ENCODE results near the gene ST6GALNAC1. TPM values are rescaled to one million over a fixed set of nuclear protein-coding genes. Genes with fewer than 3 reads are reported as not detected.

The ST6GALNAC1 gene
- total and polyA plus RNA-seq, 12 donors: 1.9 to 7.3 (median 3.5) TPM

DNA sequence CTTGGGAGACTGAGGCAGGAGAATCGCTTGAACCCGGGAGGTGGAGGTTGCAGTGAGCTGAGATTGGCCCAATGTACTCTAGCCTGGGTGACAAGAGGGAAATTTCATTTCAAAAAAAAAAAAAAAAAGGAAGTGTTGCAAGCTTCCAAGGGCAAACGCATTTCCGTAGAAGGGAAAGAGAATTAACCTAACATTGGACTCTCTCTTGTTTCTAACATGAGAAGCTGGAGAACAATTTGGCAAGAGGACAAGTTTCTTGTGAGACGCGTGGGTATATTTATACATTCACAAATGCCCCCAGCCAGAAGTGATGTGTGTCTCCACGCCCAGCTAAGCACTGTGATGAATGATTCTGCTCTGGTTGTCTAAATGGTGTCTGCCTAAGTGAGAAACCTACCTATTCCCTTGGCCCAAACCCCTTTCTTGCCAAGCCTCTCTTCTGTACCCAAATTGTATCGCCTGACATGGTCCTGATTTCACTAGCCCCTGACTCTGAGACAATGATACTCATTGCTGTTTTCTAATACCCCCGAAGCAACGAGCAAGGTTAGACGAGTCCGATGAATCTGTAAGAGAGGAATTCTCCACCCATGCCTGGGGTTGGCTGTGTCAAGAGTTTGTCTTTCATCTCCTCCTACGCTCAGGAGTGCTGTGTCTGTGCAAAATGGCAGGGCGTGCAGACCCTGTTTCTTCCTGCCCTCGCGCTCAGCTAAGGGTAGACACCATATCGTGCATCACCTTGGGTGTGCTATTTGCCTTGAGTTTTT is 43.7 kb downstream of the ST6GALNAC1 start:
- DNase-seq: no peak
- Histone ChIP-seq H3K27me3 (no peaks in the 10 kb centered on the region), H3K4me1 (peaks cover 0 to 43% (median 18%) of the 10 kb centered on the region in 9 donors), H3K36me3 (no peaks in the 10 kb centered on the region), H3K9me3 (no peaks in the 10 kb centered on the region), H3K27ac (peak overlapping the region in 2 of 10 donors; percentile 1 to 55), H3K4me3 (no peak overlapping the region)
- WGBS, 2 donors: 69 to 70% methylated on average over 17 of the region's 17 CpGs
- TF ChIP-seq, protein P1, sequence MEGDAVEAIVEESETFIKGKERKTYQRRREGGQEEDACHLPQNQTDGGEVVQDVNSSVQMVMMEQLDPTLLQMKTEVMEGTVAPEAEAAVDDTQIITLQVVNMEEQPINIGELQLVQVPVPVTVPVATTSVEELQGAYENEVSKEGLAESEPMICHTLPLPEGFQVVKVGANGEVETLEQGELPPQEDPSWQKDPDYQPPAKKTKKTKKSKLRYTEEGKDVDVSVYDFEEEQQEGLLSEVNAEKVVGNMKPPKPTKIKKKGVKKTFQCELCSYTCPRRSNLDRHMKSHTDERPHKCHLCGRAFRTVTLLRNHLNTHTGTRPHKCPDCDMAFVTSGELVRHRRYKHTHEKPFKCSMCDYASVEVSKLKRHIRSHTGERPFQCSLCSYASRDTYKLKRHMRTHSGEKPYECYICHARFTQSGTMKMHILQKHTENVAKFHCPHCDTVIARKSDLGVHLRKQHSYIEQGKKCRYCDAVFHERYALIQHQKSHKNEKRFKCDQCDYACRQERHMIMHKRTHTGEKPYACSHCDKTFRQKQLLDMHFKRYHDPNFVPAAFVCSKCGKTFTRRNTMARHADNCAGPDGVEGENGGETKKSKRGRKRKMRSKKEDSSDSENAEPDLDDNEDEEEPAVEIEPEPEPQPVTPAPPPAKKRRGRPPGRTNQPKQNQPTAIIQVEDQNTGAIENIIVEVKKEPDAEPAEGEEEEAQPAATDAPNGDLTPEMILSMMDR (IDR thresholded peaks at IDR 0.05): no peak
- intact Hi-C loops (cut with DNase I): no loop called here
- peak in 5 of 8 donors; percentile 17 to 67 (median 37) for ATAC-seq

DNA sequence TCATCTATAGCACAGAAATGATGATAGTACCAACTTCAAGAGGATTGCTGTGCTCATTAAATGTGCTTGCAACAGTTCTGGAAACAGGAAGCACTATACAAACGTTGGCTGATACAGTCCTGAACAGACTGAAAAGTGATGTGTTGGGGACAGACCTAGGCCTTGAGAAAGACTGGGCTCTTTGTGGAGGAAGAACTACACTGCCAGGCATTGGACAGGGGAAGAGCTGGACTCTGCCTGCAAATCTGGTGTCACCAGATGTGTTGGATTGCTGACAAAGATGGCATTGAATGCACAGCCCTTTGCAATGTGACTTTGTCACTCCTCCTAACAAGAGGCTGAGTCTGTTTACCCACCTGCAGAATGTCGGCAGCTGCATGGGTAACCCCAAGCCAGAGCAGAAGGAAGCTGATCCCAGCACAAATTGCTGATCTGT is 45.5 kb downstream of the ST6GALNAC1 start:
- intact Hi-C loops (cut with DNase I): no loop called here
- ATAC-seq: peak in 3 of 8 donors; percentile 52 to 63 (median 52)

DNA sequence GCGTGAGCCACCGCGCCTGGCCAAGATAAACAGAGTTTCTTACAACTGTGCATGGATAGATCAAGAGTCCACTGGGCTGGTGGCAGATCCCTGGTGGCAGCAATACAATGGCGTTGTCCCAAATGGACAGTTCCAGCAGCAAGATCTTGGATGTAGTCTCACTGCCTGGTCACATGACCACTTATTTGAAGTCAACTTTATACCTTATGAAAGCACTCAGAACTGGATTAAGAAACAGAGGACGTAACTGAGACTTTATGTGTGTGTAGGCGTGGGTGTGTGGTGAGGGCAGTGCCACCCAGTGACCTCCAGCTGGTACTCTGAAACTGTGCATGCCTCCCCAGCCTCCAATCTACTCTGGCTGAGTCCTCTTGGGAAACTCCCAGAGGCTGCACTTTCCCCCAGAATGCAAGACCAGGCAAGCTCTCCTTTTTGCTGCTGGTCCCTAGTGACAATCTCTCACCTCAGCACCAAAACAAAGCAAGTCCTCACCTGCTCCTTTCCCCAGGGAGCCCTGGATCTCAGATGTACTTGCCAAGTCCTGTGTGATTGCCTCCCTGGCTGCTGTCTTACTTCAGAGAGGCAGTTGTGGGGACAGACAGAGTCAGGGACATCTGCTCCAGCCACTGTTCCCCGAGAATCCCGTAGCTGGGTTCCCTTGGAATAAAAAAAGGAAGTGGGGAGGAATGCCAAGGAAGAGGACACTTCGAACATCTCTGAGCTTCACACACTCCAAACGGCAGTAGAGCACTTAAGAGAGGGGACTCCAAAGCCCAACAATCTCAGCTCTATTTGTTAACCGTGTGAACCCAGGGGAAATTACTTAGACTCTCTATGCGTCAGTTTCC is 46.2 kb downstream of the ST6GALNAC1 start:
- intact Hi-C loops (cut with DNase I): no loop called here
- Histone ChIP-seq H3K36me3 (no peaks in the 10 kb centered on the region), H3K27ac (peak overlapping the region in 1 of 10 donors; percentile 29), H3K27me3 (no peaks in the 10 kb centered on the region), H3K9me3 (no peaks in the 10 kb centered on the region), H3K4me1 (peaks cover 0 to 43% (median 18%) of the 10 kb centered on the region in 9 donors), H3K4me3 (no peak overlapping the region)
- 66 to 74% methylated on average over 12 of the region's 12 CpGs for WGBS, 2 donors
- DNase-seq (no peak), ATAC-seq (peak in 2 of 8 donors; percentile 27 to 67)
- TF ChIP-seq, protein P1 (IDR thresholded peaks at IDR 0.05): no peak

More for the DNA sequence above, 45.5 kb downstream of the ST6GALNAC1 start:
- H3K27me3 ChIP-seq: no peaks in the 10 kb centered on the region
- no peaks in the 10 kb centered on the region for H3K9me3 ChIP-seq
- WGBS, 2 donors: 53 to 59% methylated on average over 2 of the region's 2 CpGs
- DNase-seq: no peak
- no peaks in the 10 kb centered on the region for H3K36me3 ChIP-seq
- H3K4me3 ChIP-seq: no peak overlapping the region
- peaks cover 0 to 43% (median 18%) of the 10 kb centered on the region in 9 donors for H3K4me1 ChIP-seq
- TF ChIP-seq, protein P1 (IDR thresholded peaks at IDR 0.05): no peak
- peak overlapping the region in 1 of 10 donors; percentile 29 for H3K27ac ChIP-seq

DNA sequence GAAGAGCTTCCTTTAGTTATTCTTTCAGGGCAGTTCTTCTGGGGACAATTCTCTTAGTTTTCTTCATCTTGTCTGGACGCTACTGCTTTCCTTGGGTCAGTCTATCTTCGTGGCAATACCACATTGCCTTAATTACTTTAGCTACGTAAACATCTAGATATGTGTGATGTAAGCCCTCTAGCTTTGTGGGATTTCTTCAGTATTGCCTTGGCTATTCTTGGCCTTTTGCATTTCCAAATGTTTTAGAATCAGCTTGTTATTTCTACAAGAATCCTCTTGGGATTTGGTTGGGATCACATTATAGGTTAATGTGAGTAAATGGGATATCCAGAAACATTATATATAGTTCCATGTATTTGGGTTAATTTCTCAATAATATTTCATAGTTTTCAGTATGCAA is 48.9 kb downstream of the ST6GALNAC1 start:
- intact Hi-C loops (cut with DNase I): no loop called here
- WGBS, 2 donors: 69 to 77% methylated on average over 3 of the region's 3 CpGs
- TF ChIP-seq, protein P1 (IDR thresholded peaks at IDR 0.05): no peak
- peaks cover 0 to 22% (median 0%) of the 10 kb centered on the region in 9 donors for H3K4me1 ChIP-seq
- H3K36me3 ChIP-seq: no peaks in the 10 kb centered on the region
- ATAC-seq: no peak
- no peak overlapping the region for H3K27ac ChIP-seq
- no peak for DNase-seq
- H3K27me3 ChIP-seq: peaks cover 0 to 3% (median 0%) of the 10 kb centered on the region in 7 donors
- no peak overlapping the region for H3K4me3 ChIP-seq
- no peaks in the 10 kb centered on the region for H3K9me3 ChIP-seq

Measured in heart right ventricle (tissue), 16 donors.